Measurements from ENCODE around the gene MKI67.
A peak's percentile ranks its signal among the peaks of the same experiment; 100 is the strongest.

- no peak; the same call in 1 of the 2 replicates for TF ChIP-seq POLR2AphosphoS5 (IDR thresholded peaks at IDR 0.05; ENCODE audit: low read depth, low read length)
- TF ChIP-seq POLR2A (IDR thresholded peaks at IDR 0.05; ENCODE audit: low read depth, low read length) = peak; percentile 32; the same call in 1 of the 2 replicates
Measured at GRCh38 chr10:128095027-128095752, 31.0 kb downstream of the MKI67 start.
